Hematopoietic multipotent progenitor cell treated with erythropoietin and hydrocortisone succinate and interleukin-3 and kit ligand, for 8 days (in vitro differentiated cells): ENCODE results near the gene GH2.
A peak's percentile ranks its signal among the peaks of the same experiment; 100 is the strongest.
"Not testable (repeated sequence)": the region's sequence is repeated elsewhere in the genome, so short reads cannot be mapped to it uniquely, and the experiment has no call there.

Experiments
- DNase-seq: peaks from one replicate; pipeline ENCODE4 v3.0.0-alpha.2; 2015

The GH2 gene

GRCh38 chr17:63871646-63872365, 9.9 kb downstream of the GH2 start:
- DNase-seq = not testable (repeated sequence)

- DNase-seq = not testable (repeated sequence)
Measured at GRCh38 chr17:63870292-63870665, 11.5 kb downstream of the GH2 start.

DNA sequence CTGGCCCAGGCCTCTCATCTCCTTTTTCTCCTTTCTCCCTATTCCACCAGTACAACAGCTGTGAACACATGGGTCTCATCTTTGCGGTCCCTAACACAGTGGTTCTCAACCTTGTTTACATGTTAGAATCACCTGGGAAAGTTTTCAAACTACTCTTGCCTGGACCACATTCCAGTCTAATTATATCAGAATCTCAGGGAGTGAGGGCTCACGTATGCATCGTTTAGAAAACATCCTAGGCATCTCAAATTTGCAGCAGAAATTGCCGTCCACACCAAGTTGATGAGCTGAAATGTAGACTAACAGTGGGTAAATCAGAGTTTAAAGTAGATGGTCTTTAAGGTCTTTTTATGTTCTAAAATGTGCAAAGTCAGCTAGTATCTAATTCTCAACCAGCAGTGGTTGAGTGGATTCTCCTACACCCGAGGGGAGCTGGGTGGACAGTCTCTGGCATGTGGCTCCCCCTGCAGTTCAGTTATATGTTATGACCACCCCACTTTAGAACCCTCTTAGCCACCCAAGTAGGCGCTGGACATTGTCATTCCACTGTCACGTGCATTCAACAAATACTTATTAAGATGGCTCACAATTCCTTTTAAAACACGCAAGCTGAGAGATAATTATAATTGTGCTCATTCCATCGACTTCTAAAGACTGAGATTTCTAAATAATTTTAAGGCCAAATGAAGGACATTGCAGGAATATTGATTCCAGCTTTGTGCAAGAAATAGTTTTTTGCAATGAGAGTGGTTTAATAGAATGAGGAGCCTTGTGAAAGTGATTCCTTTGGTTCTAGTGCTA, 12.1 kb downstream of the GH2 start:
- DNase-seq = not testable (repeated sequence)

- DNase-seq = not testable (repeated sequence)
Measured at GRCh38 chr17:63866625-63867024, 15.1 kb downstream of the GH2 start.

GRCh38 chr17:63859257-63859656, 22.5 kb downstream of the GH2 start:
- DNase-seq = no peak

DNA sequence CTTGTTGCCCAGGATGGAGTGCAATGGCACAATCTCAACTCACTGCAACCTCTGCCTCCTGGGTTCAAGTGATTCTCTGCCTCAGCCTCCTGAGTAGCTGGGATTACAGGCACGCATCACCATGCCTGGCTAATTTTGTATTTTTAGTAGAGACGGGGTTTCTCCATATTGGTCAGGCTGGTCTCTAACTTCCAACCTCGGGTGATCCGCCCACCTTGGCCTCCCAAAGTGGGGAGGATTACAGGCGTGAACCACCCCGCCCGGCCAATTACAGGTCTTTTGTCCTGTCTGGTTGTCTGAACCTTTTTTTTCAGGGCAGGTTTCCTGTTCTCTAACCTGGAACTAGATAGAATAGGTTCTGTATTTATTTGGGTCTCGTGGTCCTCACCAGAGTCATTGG, 25.3 kb downstream of the GH2 start:
- not testable (repeated sequence) for DNase-seq

GRCh38 chr17:63855185-63855584, 26.6 kb downstream of the GH2 start:
- DNase-seq = no peak

DNA sequence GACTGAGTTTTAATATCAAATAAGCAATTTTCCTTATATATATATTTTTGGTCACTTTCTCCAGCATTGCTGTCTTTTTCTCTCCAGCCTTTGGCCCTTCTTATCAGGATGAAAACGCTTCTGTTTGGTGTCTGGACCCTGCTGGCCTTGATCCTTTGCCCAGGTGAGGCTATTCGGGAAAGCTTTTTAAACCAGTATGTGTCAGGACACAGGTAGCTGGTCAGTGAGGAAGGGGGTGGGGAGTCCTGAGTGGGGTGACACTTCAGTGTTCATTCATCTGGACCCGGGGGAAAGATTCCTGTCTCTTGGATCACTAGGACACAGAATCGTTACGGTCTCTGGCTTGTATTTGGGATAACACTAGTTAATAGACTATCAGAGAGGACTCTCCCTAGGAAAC, 27.0 kb downstream of the GH2 start:
- no peak for DNase-seq

- DNase-seq = no peak
Measured at GRCh38 chr17:63853260-63853659, 28.5 kb downstream of the GH2 start.

GRCh38 chr17:63850401-63850800, 31.3 kb downstream of the GH2 start:
- DNase-seq = no peak

DNA sequence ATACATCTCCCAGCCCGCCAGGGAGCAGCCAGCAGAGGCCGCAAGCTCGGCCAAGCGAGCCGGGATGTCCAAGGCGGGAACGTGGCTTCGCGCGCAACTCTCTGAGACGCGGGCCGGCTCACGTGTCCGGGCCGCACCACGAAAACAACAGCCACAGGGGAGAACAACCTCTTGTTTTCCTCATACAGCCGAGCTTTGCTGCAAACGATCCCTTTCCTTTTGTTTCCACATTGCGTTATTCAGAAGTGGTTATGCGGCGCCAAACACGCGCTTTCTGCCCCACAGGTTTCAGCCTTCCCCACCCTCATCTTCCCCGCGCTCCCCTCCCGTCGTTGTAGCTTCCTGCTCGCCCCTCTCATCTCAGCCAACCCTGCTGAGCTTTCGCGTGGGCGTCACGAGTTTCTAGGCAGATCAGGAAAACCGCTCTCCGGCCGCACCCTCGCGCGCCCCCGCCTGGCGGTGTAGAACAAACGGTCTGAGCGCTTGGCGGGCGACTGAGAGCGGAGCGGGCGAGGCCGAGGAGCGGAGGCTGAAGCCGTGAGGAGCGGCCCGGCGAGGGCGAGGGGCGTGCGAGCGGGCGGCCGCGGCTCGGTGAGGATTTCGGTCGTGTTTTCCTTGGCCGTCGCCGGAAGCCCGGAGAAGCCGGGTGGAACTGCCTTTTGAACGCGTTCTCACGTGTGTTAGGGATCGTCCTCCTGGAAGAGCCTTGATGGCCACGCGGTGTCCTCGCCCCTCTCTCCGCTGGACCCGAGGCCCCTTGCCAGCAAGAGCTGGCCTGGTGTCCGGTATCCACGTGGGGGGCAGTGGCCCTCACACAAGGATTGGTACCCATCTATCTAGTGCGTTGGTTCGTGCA, 32.7 kb downstream of the GH2 start:
- DNase-seq = peak; percentile 95

DNA sequence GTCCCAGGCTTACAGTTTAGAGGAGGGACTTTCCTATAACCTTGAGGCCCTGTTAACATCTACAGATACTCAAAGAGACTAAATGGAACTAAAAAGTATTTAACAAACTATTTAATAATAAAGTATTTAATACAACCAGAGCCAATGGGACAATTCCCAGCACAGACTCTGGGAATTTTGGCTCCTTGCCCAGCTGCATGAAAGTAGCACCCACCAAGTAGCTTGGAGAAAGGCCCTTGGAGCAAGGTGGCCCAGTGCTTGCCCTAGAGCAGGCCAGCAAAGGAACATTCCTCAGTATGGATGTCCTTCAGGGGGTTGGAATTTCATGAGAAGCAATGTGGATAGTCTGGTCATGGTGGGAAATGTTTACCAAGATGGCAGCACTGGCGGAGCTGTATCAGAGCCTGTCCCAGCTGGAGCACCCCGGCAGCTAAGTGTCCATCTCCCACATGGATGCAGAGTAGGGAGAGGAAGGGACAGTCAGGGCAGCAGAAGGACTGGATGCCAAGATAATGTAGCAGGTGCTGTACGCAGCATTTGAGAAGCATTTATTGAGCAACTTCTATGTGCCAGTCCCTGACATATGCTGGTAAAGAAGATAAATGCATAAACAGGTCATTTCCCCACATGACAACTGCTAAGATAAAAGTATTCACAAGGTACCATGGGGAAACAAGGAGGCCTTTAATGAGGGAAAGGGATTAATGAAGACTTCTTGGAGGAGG, 34.1 kb downstream of the GH2 start:
- DNase-seq = no peak

DNA sequence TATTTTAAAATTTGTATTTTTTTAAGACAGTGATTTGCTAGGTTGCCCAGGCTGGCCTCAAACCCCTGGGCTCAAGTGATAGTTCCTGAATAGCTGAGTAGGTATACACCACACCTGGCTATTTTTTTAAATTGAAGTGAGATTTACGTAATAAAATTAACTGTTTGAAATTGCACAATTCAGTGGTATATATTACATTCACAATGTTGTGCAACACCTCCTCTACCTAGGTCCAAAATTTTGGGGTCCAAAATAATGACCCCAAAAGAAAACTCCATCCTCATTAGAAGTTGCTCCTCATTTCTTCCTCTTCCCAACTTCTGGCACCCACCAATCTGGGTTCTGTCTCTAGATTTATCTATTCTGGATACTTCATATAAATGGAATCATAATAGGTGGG, 36.2 kb downstream of the GH2 start:
- no peak for DNase-seq

DNA sequence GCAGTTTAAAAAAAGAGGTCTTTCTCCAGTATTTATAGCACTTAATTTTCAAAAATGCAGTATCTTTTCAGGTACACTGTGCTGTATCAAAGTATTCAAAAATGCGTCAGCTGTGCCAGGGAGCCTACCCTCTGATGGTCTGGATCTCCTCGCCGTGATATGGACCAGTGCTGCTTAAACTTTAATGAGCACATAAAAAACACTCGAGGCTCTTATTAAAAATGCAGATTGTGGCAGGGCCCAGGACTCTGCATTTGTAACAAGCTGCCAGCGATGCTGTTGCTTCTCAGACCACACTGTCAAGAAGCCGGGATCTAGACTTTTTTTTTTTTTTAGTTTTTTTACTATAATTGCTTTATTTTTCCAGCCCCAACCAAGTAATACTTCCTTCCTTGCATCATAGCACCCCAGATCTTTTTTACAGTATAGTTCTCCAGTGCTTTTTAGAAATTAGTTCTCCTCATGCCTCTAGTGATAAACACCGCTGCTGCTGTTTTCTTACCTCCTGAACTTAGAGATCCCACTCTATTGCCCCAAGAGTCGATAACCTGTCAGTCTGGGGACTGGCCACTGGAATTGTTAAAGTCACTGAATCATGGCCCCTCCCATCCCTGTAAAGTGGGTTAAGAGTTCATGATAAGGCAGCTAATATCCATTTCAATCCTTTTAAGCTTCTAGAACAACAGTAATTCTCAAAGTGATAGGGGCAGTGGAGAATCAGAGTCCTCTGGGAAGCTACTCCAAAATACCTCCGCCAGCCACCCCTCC, 37.6 kb downstream of the GH2 start:
- peak; percentile 71 for DNase-seq

DNA sequence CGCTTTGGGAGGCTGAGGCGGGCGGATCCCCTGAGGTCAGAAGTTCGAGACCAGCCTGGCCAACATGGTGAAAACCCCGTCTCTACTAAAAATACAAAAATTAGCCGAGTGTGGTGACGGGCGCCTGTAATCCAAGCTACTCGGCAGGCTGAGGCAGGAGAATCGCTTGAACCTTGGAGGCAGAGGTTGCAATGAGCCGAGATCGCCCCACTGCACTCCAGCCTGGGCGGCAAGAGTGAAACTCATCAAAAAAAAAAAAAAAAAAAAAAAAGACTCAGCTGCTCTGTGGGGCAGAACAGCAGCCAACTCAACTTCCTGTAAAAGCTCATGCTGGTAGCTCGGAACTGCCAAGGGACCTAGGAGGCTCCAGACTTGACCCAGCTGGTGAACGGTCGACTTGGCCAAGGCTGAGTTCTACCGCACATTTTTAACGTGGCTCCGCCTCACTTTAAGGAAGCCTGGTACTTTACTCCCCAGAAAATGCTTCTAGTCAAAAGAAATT, 38.3 kb downstream of the GH2 start:
- DNase-seq = peak; percentile 65

- DNase-seq = peak; percentile 97
Measured at GRCh38 chr17:63842540-63843386, 39.0 kb downstream of the GH2 start, which contains the start of gene SMARCD2. TSS of gene SMARCD2 (minus strand) at chr17:63842685. CDS start at chr17:63842674, 11 bp downstream.

GRCh38 chr17:63842173-63842539, 39.6 kb downstream of the GH2 start:
- DNase-seq = peak; percentile 24

DNA sequence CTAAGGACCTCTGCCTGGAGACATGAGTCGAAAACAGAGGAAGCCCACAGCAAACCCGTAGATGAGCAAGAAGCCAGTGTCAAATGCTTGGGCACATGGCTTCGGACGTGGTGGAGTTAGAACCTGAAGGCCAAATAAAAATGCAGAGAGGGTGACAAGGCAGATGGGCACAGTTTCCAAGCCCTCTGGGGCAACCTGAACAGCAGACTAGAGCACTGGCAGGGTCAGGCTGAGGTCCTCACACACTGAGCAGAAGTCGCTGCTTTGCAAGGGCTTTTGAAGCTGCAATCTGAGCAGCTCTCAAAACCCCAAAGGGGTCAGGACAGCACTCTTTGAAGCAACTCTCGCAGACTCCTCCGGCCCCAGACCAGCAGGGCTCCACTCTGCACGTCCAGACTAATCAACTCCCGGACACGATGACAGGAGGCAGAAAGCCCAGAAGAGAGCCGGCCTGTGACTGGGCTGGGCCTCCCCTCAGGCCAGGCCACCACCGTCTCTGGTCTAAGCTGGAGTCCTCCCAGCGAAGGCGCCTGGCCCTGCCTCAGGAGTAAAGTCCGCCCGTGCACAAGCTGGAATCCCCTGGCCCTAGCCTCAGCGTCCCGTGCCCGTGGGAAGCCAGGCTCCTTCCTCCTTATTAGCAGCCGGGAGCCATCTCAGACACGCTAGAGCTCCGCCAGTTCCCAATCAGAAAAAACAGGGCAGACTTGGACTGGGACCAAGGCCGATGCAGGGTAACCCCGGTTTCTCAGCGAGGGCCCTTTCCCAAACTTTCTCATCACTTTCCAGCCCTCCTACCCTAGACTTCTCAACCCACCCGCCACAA, 40.2 kb downstream of the GH2 start:
- DNase-seq = peak; percentile 33

DNA sequence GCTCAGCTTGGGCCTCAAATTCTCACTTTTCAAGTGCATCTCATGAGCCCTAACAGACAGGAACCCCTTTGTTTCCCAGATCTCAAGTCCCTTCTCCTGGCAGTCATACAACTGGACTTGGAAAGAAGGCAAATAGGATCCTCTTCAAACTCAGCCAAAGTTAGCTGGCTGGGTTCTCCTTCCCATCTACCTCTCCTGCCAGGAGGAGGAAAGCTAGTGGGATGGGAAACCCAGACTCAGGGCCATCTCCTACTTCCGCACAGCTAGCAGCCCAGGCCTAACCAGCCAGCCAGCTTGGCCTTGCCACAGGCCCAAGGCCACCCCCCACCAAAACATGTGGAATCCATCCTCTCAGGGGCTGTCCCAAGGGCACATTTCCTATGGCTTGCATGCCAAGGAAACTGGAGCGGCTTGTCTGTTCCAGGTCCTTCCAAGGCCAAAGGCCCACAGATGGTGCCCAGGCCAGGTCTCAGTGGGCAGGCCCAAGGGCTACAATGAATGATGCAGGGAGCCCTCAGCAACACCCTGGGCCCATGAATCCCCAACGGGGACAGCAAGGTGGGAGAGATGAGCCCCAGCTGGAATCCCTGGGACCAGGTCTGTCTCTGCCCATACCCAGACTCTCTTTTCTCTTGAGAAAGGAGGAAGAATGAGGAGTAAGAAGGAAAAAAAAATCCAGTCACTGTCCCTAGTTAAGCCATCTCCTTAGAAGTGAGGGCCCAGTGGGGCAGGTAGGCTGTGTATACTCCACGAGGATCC, 41.0 kb downstream of the GH2 start:
- no peak for DNase-seq
